Measurements from ENCODE around the gene CNOT8.

DNA sequence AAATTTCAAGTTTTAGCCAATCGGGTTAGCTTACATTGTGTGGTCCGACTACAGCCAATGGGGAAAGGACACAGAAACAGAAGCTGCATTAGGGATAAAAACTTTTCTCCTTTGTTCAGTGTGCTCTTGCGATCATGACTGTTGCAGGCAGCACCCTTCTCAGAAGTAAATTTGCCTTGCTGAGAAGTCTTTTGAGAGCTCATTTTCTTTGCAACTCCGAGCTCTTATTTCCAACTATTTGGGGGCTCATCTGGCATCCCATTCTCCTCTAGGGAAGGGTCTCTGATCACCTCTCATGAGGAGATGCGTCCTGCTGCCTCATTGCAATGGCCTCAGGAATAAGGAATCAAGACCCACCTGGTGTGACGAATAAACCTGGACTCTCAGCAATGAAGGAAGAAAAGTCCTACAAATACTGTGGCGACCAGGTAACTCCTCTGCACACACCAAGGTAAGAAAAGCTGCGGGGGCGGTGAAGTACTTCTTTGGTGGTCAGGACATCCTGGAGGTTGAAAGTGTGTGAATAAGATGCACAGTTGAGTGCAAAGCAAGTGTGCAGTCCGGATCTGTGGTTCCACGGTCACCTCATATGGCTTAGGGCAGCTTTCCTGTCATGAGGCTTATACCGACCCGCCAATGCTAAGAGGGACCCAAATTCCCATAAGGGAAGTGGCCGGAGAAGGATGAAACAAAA, 20.4 kb downstream of the CNOT8 start:
- TF ChIP-seq POLR2A (IDR thresholded peaks at IDR 0.05) (no peak), EP300 (IDR thresholded peaks at IDR 0.05) (no peak), POLR2AphosphoS5 (IDR thresholded peaks at IDR 0.05) (no peak)
- TF ChIP-seq, protein P1, sequence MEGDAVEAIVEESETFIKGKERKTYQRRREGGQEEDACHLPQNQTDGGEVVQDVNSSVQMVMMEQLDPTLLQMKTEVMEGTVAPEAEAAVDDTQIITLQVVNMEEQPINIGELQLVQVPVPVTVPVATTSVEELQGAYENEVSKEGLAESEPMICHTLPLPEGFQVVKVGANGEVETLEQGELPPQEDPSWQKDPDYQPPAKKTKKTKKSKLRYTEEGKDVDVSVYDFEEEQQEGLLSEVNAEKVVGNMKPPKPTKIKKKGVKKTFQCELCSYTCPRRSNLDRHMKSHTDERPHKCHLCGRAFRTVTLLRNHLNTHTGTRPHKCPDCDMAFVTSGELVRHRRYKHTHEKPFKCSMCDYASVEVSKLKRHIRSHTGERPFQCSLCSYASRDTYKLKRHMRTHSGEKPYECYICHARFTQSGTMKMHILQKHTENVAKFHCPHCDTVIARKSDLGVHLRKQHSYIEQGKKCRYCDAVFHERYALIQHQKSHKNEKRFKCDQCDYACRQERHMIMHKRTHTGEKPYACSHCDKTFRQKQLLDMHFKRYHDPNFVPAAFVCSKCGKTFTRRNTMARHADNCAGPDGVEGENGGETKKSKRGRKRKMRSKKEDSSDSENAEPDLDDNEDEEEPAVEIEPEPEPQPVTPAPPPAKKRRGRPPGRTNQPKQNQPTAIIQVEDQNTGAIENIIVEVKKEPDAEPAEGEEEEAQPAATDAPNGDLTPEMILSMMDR (IDR thresholded peaks at IDR 0.05): no peak
